ENCODE results near the gene MMP1. TPM values are rescaled to one million over a fixed set of nuclear protein-coding genes. Genes with fewer than 3 reads are reported as not detected.

Gene MMP1
- total RNA-seq, 1 experiment from 2014 or later = 0.15 TPM

DNA sequence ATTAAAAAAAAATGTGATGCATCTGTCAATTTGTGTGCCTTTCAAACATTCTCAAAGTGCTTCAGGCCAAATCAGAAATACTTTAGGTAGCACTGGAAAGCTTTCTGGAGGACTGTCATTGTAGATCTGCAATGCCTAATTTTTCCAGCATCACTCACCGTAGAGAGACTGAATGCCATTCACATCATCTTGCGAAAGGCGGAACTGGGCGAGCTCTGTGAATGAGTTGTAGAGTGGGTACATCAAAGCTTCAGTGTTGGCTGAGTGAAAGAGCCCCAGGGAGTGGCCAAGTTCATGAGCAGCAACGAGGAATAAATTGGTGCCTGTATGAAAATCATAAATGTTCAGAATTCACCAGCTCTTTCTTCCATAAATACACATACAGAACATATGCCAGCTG, 21.5 kb downstream of the MMP1 start:
- no peak overlapping the region for H3K4me3 ChIP-seq (ENCODE audit: low read depth in 2 of 2, low read length in 2 of 2)
- DNase-seq (ENCODE audit: low read depth, low spot score) (no peak), ATAC-seq (no peak)
- H3K27me3 ChIP-seq (ENCODE audit: control insufficient read depth, insufficient read depth, low read length) = no peaks in the 10 kb centered on the region; the same call in 1 of the 2 replicates
- no TSS peak for BruUV-seq (replicated peaks)
- no peak for TF ChIP-seq CTCF (IDR thresholded peaks at IDR 0.05)
- no peak for TF ChIP-seq POLR2AphosphoS5 (IDR thresholded peaks at IDR 0.05; ENCODE audit: low read depth, low read length)
- no peak for TF ChIP-seq SIN3A (IDR thresholded peaks at IDR 0.05; ENCODE audit: borderline replicate concordance, insufficient read depth, low read depth, low read length)
- TF ChIP-seq, protein P1, sequence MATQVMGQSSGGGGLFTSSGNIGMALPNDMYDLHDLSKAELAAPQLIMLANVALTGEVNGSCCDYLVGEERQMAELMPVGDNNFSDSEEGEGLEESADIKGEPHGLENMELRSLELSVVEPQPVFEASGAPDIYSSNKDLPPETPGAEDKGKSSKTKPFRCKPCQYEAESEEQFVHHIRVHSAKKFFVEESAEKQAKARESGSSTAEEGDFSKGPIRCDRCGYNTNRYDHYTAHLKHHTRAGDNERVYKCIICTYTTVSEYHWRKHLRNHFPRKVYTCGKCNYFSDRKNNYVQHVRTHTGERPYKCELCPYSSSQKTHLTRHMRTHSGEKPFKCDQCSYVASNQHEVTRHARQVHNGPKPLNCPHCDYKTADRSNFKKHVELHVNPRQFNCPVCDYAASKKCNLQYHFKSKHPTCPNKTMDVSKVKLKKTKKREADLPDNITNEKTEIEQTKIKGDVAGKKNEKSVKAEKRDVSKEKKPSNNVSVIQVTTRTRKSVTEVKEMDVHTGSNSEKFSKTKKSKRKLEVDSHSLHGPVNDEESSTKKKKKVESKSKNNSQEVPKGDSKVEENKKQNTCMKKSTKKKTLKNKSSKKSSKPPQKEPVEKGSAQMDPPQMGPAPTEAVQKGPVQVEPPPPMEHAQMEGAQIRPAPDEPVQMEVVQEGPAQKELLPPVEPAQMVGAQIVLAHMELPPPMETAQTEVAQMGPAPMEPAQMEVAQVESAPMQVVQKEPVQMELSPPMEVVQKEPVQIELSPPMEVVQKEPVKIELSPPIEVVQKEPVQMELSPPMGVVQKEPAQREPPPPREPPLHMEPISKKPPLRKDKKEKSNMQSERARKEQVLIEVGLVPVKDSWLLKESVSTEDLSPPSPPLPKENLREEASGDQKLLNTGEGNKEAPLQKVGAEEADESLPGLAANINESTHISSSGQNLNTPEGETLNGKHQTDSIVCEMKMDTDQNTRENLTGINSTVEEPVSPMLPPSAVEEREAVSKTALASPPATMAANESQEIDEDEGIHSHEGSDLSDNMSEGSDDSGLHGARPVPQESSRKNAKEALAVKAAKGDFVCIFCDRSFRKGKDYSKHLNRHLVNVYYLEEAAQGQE (IDR thresholded peaks at IDR 0.05; ENCODE audit: insufficient read depth in 1 of 2, low read depth in 2 of 2, low read length in 1 of 2) = no peak
- no peak for TF ChIP-seq TCF7L2 (IDR thresholded peaks at IDR 0.05; ENCODE audit: low read depth, low read length)
- H3K4me1 ChIP-seq (ENCODE audit: control insufficient read depth, insufficient read depth, low read length) = no peaks in the 10 kb centered on the region
- in situ Hi-C loops (cut with HindIII; ENCODE audit: low pct_unique_long_range_greater_than_20kb, low sequenced_read_pairs) = no loop called here
- CTCF ChIA-PET = no interaction called here
- intact Hi-C loops (cut with micrococcal nuclease; ENCODE audit: unreplicated experiment) = no loop called here
- H3K27ac ChIP-seq (ENCODE audit: low read length) = no peak overlapping the region
- no peaks in the 10 kb centered on the region for H3K36me3 ChIP-seq (ENCODE audit: control insufficient read depth, insufficient read depth, low read length)
- POLR2A ChIA-PET = no interaction called here
- no peaks in the 10 kb centered on the region for H3K9me3 ChIP-seq (ENCODE audit: control insufficient read depth, insufficient read depth, low read depth, low read length)

- Histone ChIP-seq H3K27me3 (ENCODE audit: control insufficient read depth, insufficient read depth, low read length) (no peaks in the 10 kb centered on the region; the same call in 1 of the 2 replicates), H3K4me1 (ENCODE audit: control insufficient read depth, insufficient read depth, low read length) (no peaks in the 10 kb centered on the region), H3K9me3 (ENCODE audit: control insufficient read depth, insufficient read depth, low read depth, low read length) (no peaks in the 10 kb centered on the region), H3K36me3 (ENCODE audit: control insufficient read depth, insufficient read depth, low read length) (no peaks in the 10 kb centered on the region), H3K27ac (ENCODE audit: low read length) (no peak overlapping the region), H3K4me3 (ENCODE audit: low read depth in 2 of 2, low read length in 2 of 2) (no peak overlapping the region)
- no peak for DNase-seq (ENCODE audit: low read depth, low spot score)
- TF ChIP-seq TCF7L2 (IDR thresholded peaks at IDR 0.05; ENCODE audit: low read depth, low read length) (no peak), CTCF (IDR thresholded peaks at IDR 0.05) (no peak), SIN3A (IDR thresholded peaks at IDR 0.05; ENCODE audit: borderline replicate concordance, insufficient read depth, low read depth, low read length) (no peak)
- TF ChIP-seq, protein P1 (IDR thresholded peaks at IDR 0.05; ENCODE audit: insufficient read depth in 1 of 2, low read depth in 2 of 2, low read length in 1 of 2) = no peak
- ChIA-PET CTCF (no interaction called here), POLR2A (no interaction called here)
- ATAC-seq = no peak
- BruUV-seq (replicated peaks) = no TSS peak
- intact Hi-C loops (cut with micrococcal nuclease; ENCODE audit: unreplicated experiment) (no loop called here), in situ Hi-C loops (cut with HindIII; ENCODE audit: low pct_unique_long_range_greater_than_20kb, low sequenced_read_pairs) (no loop called here)
Measured at GRCh38 chr11:102773386-102773785, 24.6 kb downstream of the MMP1 start.

Measured in Panc1 (cell line).